NB4 (cell line): ENCODE measurements around the gene PRR13.

Experiments used
- DNase-seq: peaks from one replicate; pipeline ENCODE4 v3.0.0; 2010; ENCODE audit warnings: low read depth
- H3K4me3 ChIP-seq: one replicate; pipeline ENCODE4 v1.5.1; 2011; ENCODE audit warnings: mild to moderate bottlenecking, low read depth, low read length, moderate library complexity
- CTCF ChIP-seq: IDR thresholded peaks from one replicate; pipeline ENCODE4 v1.5.1; 2012; ENCODE audit warnings: low read depth, low read length
- MAX ChIP-seq: IDR thresholded peaks from 2 replicates; pipeline ENCODE4 v1.6.1; 2011; ENCODE audit warnings: low read depth, low read length
- MYC ChIP-seq: IDR thresholded peaks from 2 replicates; pipeline ENCODE4 v1.6.1; 2011; ENCODE audit warnings: low read depth, low read length
- POLR2A ChIP-seq: IDR thresholded peaks from 2 replicates; pipeline ENCODE4 v1.6.1; 2011; ENCODE audit warnings: mild to moderate bottlenecking; ENCODE audit not compliant: insufficient read length; ENCODE audit errors: extremely low read depth

The PRR13 gene

GRCh38 chr12:53462935-53463334 lies 21.4 kb downstream of the PRR13 start:
- TF ChIP-seq POLR2A (no peak), MAX (no peak), MYC (no peak), CTCF (no peak)
- H3K4me3 ChIP-seq: no peak overlapping the region
- no peak for DNase-seq

GRCh38 chr12:53463802-53464560 lies 22.4 kb downstream of the PRR13 start:
- no peak overlapping the region for H3K4me3 ChIP-seq
- no peak for DNase-seq
- TF ChIP-seq MAX (no peak), CTCF (no peak), POLR2A (no peak), MYC (no peak)

- no peak for TF ChIP-seq MAX
- TF ChIP-seq MYC: no peak
- no peak for TF ChIP-seq POLR2A
- TF ChIP-seq CTCF: no peak
- no peak overlapping the region for H3K4me3 ChIP-seq
Observed at GRCh38 chr12:53464685-53465418, 23.3 kb downstream of the PRR13 start.

GRCh38 chr12:53465679-53466078 lies 24.1 kb downstream of the PRR13 start:
- no peak for TF ChIP-seq MAX
- TF ChIP-seq POLR2A: no peak
- TF ChIP-seq MYC: no peak
- no peak for TF ChIP-seq CTCF
- no peak for DNase-seq
- H3K4me3 ChIP-seq: no peak overlapping the region

More at GRCh38 chr12:53464685-53465418, 23.3 kb downstream of the PRR13 start:
- no peak for DNase-seq

- no peak for TF ChIP-seq CTCF
- TF ChIP-seq MYC: no peak
- TF ChIP-seq MAX: no peak
- TF ChIP-seq POLR2A: no peak
- H3K4me3 ChIP-seq: no peak overlapping the region
- no peak for DNase-seq
Observed at GRCh38 chr12:53466640-53467039, 25.1 kb downstream of the PRR13 start.
